OCI-LY3 (cell line): ENCODE results near the gene HBA1.

Source experiments
- H2AFZ ChIP-seq: fragments of 200-600, 300-600 bp; shearing (Covaris generic); 2 replicates; pipeline ENCODE4 v1.6.0; 2014; ENCODE audit warnings: antibody characterized with exemption, low read depth, low read length
- H3K27ac ChIP-seq: fragments of 200-600, 300-600 bp; sonication (generic); 2 replicates; pipeline ENCODE4 v1.5.1; 2014; ENCODE audit warnings: mild to moderate bottlenecking, low read length, moderate library complexity, mixed read lengths
- H3K27me3 ChIP-seq: fragments of 200-600, 300-600 bp; sonication (generic); 2 replicates; pipeline ENCODE4 v1.6.1; 2014; ENCODE audit warnings: low read depth, low read length, mixed read lengths
- H3K36me3 ChIP-seq: fragments of 200-600, 300-600 bp; sonication (generic); replicated peaks from 2 replicates; pipeline ENCODE3; 2014; ENCODE audit warnings: low read depth, low read length, mixed read lengths
- H3K4me1 ChIP-seq: fragments of 300-600, 200-600 bp; sonication (generic); 2 replicates; pipeline ENCODE4 v1.6.1; 2014; ENCODE audit warnings: low read length, mixed read lengths
- H3K4me2 ChIP-seq: fragments of 200-600, 300-600 bp; sonication (generic); 2 replicates; pipeline ENCODE4 v1.6.1; 2014; ENCODE audit warnings: low read length, mixed read lengths
- H3K4me3 ChIP-seq: fragments of 300-600, 200-600 bp; sonication (generic); 2 replicates; pipeline ENCODE4 v1.5.1; 2014; ENCODE audit warnings: antibody characterized with exemption, mild to moderate bottlenecking, low read length, moderate library complexity
- H3K79me2 ChIP-seq: fragments of 300-600, 200-600 bp; shearing (Covaris generic); 2 replicates; pipeline ENCODE4 v1.6.1; 2014; ENCODE audit warnings: mild to moderate bottlenecking, low read length, mixed read lengths
- H3K9ac ChIP-seq: fragments of 300-600, 200-600 bp; shearing (Covaris generic); 2 replicates; pipeline ENCODE4 v1.6.0; 2014; ENCODE audit warnings: mild to moderate bottlenecking, low read length, moderate library complexity
- H3K9me3 ChIP-seq: fragments of 200-600, 300-600 bp; shearing (Covaris generic); 2 replicates; pipeline ENCODE4 v1.6.1; 2014; ENCODE audit warnings: low read length, mixed read lengths; ENCODE audit not compliant: insufficient read depth
- H4K20me1 ChIP-seq: fragments of 200-600, 300-600 bp; sonication (generic); 2 replicates; pipeline ENCODE4 v1.6.1; 2016; ENCODE audit warnings: low read length, mixed read lengths; ENCODE audit not compliant: insufficient read depth
- EZH2phosphoT487 ChIP-seq: fragments of 200-600 bp; shearing (Covaris generic); IDR thresholded peaks from 2 replicates; pipeline ENCODE4 v1.6.1; 2018; ENCODE audit warnings: antibody characterized with exemption, mixed run types, low read depth
- TF ChIP-seq, protein P1 (sequence below): fragments of 200-600, 300-600 bp; sonication (generic); IDR thresholded peaks from 2 replicates; pipeline ENCODE4 v1.5.1; 2014; ENCODE audit warnings: antibody characterized with exemption, low read length, low read depth

Gene HBA1

GRCh38 chr16:143047-143446 is 33.4 kb upstream of the HBA1 start:
- no peaks in the 10 kb centered on the region for H3K4me1 ChIP-seq
- no peak overlapping the region for H3K4me3 ChIP-seq
- H3K36me3 ChIP-seq: no peaks in the 10 kb centered on the region
- no peak overlapping the region for H2AFZ ChIP-seq
- peaks cover 1% of the 10 kb centered on the region for H3K79me2 ChIP-seq
- no peaks in the 10 kb centered on the region for H4K20me1 ChIP-seq
- H3K4me2 ChIP-seq: no peak overlapping the region
- H3K9ac ChIP-seq: no peak overlapping the region
- H3K27me3 ChIP-seq: no peaks in the 10 kb centered on the region
- TF ChIP-seq, protein P1, sequence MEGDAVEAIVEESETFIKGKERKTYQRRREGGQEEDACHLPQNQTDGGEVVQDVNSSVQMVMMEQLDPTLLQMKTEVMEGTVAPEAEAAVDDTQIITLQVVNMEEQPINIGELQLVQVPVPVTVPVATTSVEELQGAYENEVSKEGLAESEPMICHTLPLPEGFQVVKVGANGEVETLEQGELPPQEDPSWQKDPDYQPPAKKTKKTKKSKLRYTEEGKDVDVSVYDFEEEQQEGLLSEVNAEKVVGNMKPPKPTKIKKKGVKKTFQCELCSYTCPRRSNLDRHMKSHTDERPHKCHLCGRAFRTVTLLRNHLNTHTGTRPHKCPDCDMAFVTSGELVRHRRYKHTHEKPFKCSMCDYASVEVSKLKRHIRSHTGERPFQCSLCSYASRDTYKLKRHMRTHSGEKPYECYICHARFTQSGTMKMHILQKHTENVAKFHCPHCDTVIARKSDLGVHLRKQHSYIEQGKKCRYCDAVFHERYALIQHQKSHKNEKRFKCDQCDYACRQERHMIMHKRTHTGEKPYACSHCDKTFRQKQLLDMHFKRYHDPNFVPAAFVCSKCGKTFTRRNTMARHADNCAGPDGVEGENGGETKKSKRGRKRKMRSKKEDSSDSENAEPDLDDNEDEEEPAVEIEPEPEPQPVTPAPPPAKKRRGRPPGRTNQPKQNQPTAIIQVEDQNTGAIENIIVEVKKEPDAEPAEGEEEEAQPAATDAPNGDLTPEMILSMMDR: no peak
- no peak for TF ChIP-seq EZH2phosphoT487
- H3K9me3 ChIP-seq: no peaks in the 10 kb centered on the region; the same call in 1 of the 2 replicates
- no peak overlapping the region for H3K27ac ChIP-seq

DNA sequence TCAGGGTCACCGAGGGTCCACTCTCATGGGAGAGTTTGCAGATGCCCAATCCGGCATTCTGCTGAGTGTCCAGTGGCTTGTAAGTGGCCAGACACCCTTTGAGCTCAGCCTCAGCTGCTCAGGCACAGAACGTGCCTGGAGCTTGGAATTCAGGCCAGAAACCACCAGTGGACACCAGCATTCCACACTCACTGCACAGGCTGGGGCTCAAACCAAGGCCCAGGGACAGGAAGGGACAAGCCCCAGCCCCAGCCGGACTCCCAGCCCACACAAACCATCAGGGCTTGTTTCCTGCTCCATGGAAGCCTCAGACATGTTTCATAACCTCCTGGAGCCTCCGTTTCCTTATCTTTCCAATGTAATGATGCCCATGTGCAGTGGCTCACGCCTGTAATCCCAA is 33.0 kb upstream of the HBA1 start:
- no peaks in the 10 kb centered on the region for H3K79me2 ChIP-seq
- TF ChIP-seq, protein P1: no peak
- TF ChIP-seq EZH2phosphoT487: no peak
- no peaks in the 10 kb centered on the region for H3K36me3 ChIP-seq
- no peak overlapping the region for H3K4me2 ChIP-seq
- H3K9me3 ChIP-seq: no peaks in the 10 kb centered on the region; the same call in 1 of the 2 replicates
- H3K4me3 ChIP-seq: no peak overlapping the region
- no peaks in the 10 kb centered on the region for H3K27me3 ChIP-seq
- no peaks in the 10 kb centered on the region for H3K4me1 ChIP-seq
- no peaks in the 10 kb centered on the region for H4K20me1 ChIP-seq
- H2AFZ ChIP-seq: no peak overlapping the region
- H3K9ac ChIP-seq: no peak overlapping the region
- no peak overlapping the region for H3K27ac ChIP-seq

DNA sequence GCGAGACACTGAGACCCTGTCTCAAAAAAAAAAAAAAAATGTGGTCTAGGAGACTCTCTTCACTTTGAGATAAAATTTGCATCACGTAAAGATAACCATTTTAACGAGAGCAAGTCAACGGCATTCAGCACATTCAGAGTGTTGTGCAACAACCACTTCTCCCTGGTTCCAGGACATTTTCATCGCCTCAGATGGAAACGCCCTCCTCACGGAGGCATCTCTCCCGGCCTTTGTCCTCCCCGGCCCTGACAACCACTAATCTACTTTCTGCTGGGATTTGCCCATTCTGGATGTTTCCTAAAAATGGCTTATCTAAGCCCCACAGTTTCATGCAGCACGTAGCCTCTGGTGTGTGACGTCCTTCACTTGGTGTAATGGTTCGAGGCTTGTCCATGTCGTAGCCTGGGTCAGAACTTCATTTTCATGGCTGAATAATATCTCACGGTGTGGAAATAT is 31.7 kb upstream of the HBA1 start:
- H3K9ac ChIP-seq: no peak overlapping the region

DNA sequence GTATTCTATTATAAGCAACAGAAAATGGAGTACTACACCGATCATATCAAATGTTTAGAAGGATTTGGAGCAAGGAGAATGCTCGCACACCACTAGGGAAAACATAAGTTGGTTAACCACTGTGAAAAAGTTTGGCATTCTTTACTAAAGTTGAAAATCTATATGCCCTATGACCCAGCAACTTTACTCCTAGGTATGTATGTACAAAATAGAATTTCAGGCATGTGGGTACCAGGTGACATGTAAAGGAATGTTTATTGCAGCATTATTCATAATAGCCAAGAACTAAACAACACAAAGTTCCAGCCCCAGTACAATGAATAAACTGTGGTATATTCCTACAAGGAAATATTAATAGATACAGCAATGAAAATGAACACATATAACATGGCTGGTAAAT is 29.8 kb upstream of the HBA1 start:
- peak overlapping the region; percentile 40; the same call in 1 of the 2 replicates for H3K4me3 ChIP-seq
- H3K27me3 ChIP-seq: no peaks in the 10 kb centered on the region
- H3K4me1 ChIP-seq: no peaks in the 10 kb centered on the region
- H3K79me2 ChIP-seq: no peaks in the 10 kb centered on the region
- no peak overlapping the region for H3K27ac ChIP-seq
- no peaks in the 10 kb centered on the region for H3K36me3 ChIP-seq
- no peak overlapping the region for H3K9ac ChIP-seq
- H3K4me2 ChIP-seq: peak overlapping the region; percentile 39
- H2AFZ ChIP-seq: no peak overlapping the region
- no peaks in the 10 kb centered on the region for H3K9me3 ChIP-seq
- TF ChIP-seq EZH2phosphoT487: no peak
- TF ChIP-seq, protein P1: no peak
- H4K20me1 ChIP-seq: no peaks in the 10 kb centered on the region

More for the DNA sequence above, 31.7 kb upstream of the HBA1 start:
- Histone ChIP-seq H3K79me2 (no peaks in the 10 kb centered on the region), H3K27me3 (no peaks in the 10 kb centered on the region), H3K27ac (no peak overlapping the region), H3K4me2 (no peak overlapping the region), H3K36me3 (no peaks in the 10 kb centered on the region), H4K20me1 (no peaks in the 10 kb centered on the region), H3K9me3 (no peaks in the 10 kb centered on the region; the same call in 1 of the 2 replicates), H3K4me1 (no peaks in the 10 kb centered on the region), H2AFZ (no peak overlapping the region), H3K4me3 (no peak overlapping the region)
- TF ChIP-seq EZH2phosphoT487: no peak
- TF ChIP-seq, protein P1: no peak
